GM12878 (cell line): ENCODE measurements around the gene SCARB2. TPM values are rescaled to one million over a fixed set of nuclear protein-coding genes. Genes with fewer than 3 reads are reported as not detected.

ENCODE experiments used
- ATAC-seq: fragments of 200-7000 bp; cut with Tn5 transposase; 3 replicates; pipeline ENCODE4 v1.9.1; 2020; ENCODE audit warnings: mild to moderate bottlenecking, moderate library complexity
- BruUV-seq: library from RNA; stranded (reverse); fragments of 400-500 nt; replicated peaks from 2 replicates; lab custom pipeline; 2021; lab: Mats Ljungman, UMichigan
- CTCF ChIA-PET: fragments of 300-600 bp; sonication (Branson Sonifier 250); formaldehyde crosslinking; extraction: SDS; loops from one replicate; lab custom pipeline; 2021; ENCODE audit warnings: inconsistent platforms; lab: Yijun Ruan, JAX
- POLR2A ChIA-PET: fragments of 350-600 bp; formaldehyde crosslinking; extraction: SDS; loops from one replicate; lab custom pipeline; 2021; ENCODE audit warnings: inconsistent platforms; lab: Charles Lee
- RAD21 ChIA-PET: fragments of 300-600 bp; sonication (Branson Sonifier 250); formaldehyde crosslinking; loops from one replicate; lab custom pipeline; 2023; ENCODE audit warnings: antibody characterized with exemption; ENCODE audit not compliant: unreplicated experiment; lab: Charles Lee
- SMC1A ChIA-PET: fragments of 300-600 bp; sonication (Branson Sonifier 250); formaldehyde crosslinking; loops from one replicate; lab custom pipeline; 2023; ENCODE audit not compliant: unreplicated experiment, uncharacterized antibody; lab: Charles Lee
- DNase-seq: peaks from one replicate; pipeline ENCODE4 v3.0.0-alpha.2; 2011; ENCODE audit warnings: low read depth, low spot score
- FAIRE-seq: peaks from 3 replicates; lab custom pipeline; 2011; peaks lifted over from hg19 to GRCh38; lab: Jason Lieb, UNC
- H2AFZ ChIP-seq: 2 replicates; pipeline ENCODE4 v1.6.0; 2011; ENCODE audit warnings: low read depth, low read length, control low read depth; ENCODE audit not compliant: control insufficient read depth
- H3K27ac ChIP-seq: 2 replicates; pipeline ENCODE4 v1.5.1; 2011; ENCODE audit warnings: control low read depth; ENCODE audit not compliant: control insufficient read depth, insufficient read depth
- H3K27me3 ChIP-seq, 2 experiments: replicated peaks in 1 of 2; 2 replicates each; pipeline versions ENCODE4 v1.6.0 to v1.6.1; 2011; ENCODE audit warnings: low read length in 1 of 2; ENCODE audit not compliant: control insufficient read depth in 2 of 2, insufficient read depth in 2 of 2
- H3K36me3 ChIP-seq, 2 experiments: 2 replicates each; pipeline ENCODE4 v1.5.1; 2011; ENCODE audit warnings: low read length in 1 of 2; ENCODE audit not compliant: control insufficient read depth in 2 of 2, insufficient read depth in 2 of 2
- H3K4me1 ChIP-seq: 2 replicates; pipeline ENCODE4 v1.6.1; 2011; ENCODE audit warnings: mild to moderate bottlenecking, low read length, moderate library complexity, mixed read lengths; ENCODE audit not compliant: control insufficient read depth, insufficient read depth
- H3K4me2 ChIP-seq: 2 replicates; pipeline ENCODE4 v1.6.0; 2011; ENCODE audit warnings: control low read depth; ENCODE audit not compliant: control insufficient read depth, insufficient read depth
- H3K4me3 ChIP-seq: fragments of 200-600 bp; sonication (generic); 2 replicates; pipeline ENCODE4 v1.5.1; 2016
- H3K79me2 ChIP-seq: 2 replicates; pipeline ENCODE4 v1.6.0; 2011; ENCODE audit warnings: low read length; ENCODE audit not compliant: control insufficient read depth, insufficient read depth
- H3K9ac ChIP-seq: 2 replicates; pipeline ENCODE4 v1.8.0; 2011; ENCODE audit warnings: low read length, control low read depth, mixed read lengths; ENCODE audit not compliant: control insufficient read depth, insufficient read depth
- H3K9me3 ChIP-seq: replicated peaks from 3 replicates; pipeline ENCODE4 v1.5.1; 2011; ENCODE audit warnings: mild to moderate bottlenecking, low read length; ENCODE audit not compliant: control insufficient read depth, insufficient read depth
- H4K20me1 ChIP-seq: 2 replicates; pipeline ENCODE4 v1.6.0; 2011; ENCODE audit not compliant: control insufficient read depth, insufficient read depth
- E4F1 ChIP-seq: fragments of 450-650 bp; IDR thresholded peaks from 2 replicates; pipeline ENCODE4 v1.6.1; 2018; ENCODE audit warnings: borderline replicate concordance, mild to moderate bottlenecking; ENCODE audit not compliant: partially characterized antibody
- RELA ChIP-seq: fragments of 450-650 bp; IDR thresholded peaks from 2 replicates; pipeline ENCODE4 v1.8.0; 2014; ENCODE audit warnings: borderline replicate concordance; ENCODE audit not compliant: partially characterized antibody
- TBL1XR1 ChIP-seq: IDR thresholded peaks from 2 replicates; pipeline ENCODE4 v1.6.1; 2012; ENCODE audit warnings: low read depth, low read length, improper control_type of control experiment
- TCF7 ChIP-seq: IDR thresholded peaks from 2 replicates; pipeline ENCODE4 v1.6.1; 2014; ENCODE audit warnings: antibody characterized with exemption, borderline replicate concordance
- ZNF207 ChIP-seq: fragments of 450-650 bp; IDR thresholded peaks from 2 replicates; pipeline ENCODE4 v1.6.1; 2014; ENCODE audit warnings: antibody characterized with exemption, mild to moderate bottlenecking, borderline replicate concordance
- WGBS: methylation state at CpG from one replicate; pipeline ENCODE4 v1.1.6; 2016; ENCODE audit warnings: low lambda C conversion rate; ENCODE audit not compliant: insufficient replicate concordance, insufficient coverage; ENCODE audit errors: missing lambda C conversion rate; 5-methylcytosine and 5-hydroxymethylcytosine counted together
- in situ Hi-C: fragments of 300-500 bp; cut with MboI; formaldehyde crosslinking; loops from 9 replicates; pipeline ENCODE4 v1.14.3; 2018; ENCODE audit warnings: mixed read lengths
- intact Hi-C: fragments of 100-400 bp; cut with micrococcal nuclease; formaldehyde crosslinking; loops from one replicate; pipeline ENCODE4 v1.14.2; 2022; ENCODE audit not compliant: unreplicated experiment
- polyA plus RNA-seq, 11 experiments: library from polyadenylated mRNA; depleted of rRNA in 4 of 11; unstranded in 6 of 11; stranded (reverse) in 5 of 11; fragments of >200 nt; fragmentation: Nextera tagmentation in 4 of 11; fragmentation: Illumina TruSeq in 1 of 11; extraction: Ambion mirVana in 4 of 11; extraction: Trizol in 1 of 11; gene quantifications; 1 replicate in 1 of 11; 2 replicates in 10 of 11; pipeline versions ENCODE4 v1.2.1 to v1.2.3, GENCODE V29; 2011 to 2016; ENCODE audit warnings: inconsistent platforms in 2 of 11, missing spikeins in 2 of 11, low read depth in 1 of 11
- total RNA-seq, 4 experiments: library from RNA; depleted of rRNA in 3 of 4; stranded (reverse); fragments of >200 nt in 3 of 4; fragmentation: Illumina TruSeq in 1 of 4; extraction: Trizol in 1 of 4; gene quantifications; 2 replicates each; pipeline versions ENCODE4 v1.2.1 to v1.2.3, GENCODE V29; 2013 to 2021
- TF ChIP-seq, protein P1 (sequence below): fragments of 450-650 bp; IDR thresholded peaks from 2 replicates; pipeline ENCODE4 v1.6.1; 2017; ENCODE audit warnings: borderline replicate concordance

SCARB2 gene
- total and polyA plus RNA-seq, 10 of the 15 experiments (the other 5 are each of a cell fraction or from before 2014, with no cell fraction given): 2.1 to 11.7 (median 9.5) TPM

DNA sequence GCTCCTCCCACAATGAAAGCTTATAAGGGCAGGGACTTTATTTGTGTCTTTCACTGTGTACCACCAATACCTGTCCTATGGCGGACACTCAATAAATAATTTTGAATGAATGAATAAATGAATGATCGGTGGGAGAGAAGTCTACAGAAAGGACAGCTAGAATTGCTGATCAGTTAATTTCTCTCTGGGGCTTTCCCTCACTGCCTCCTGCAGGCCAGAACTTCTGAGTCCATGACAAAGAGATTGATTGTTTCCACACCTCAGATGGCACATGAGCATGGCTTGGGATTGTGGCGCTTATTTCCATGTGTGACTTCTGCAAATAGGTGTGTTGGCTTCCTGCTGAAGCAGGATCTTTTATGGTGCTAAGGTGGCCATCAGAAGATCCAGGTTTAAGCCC lies 44.2 kb upstream of the SCARB2 start:
- H3K4me1 ChIP-seq: no peaks in the 10 kb centered on the region
- BruUV-seq: no TSS peak
- ChIA-PET CTCF (no interaction called here), SMC1A (no interaction called here)
- WGBS: 77% methylated on average over 3 of the region's 3 CpGs
- intact Hi-C loops: no loop called here
- no peak overlapping the region for H3K27ac ChIP-seq
- H3K79me2 ChIP-seq: no peaks in the 10 kb centered on the region
- no peaks in the 10 kb centered on the region; a peak in 1 of 4 replicates for H3K27me3 ChIP-seq
- TF ChIP-seq TCF7 (no peak), ZNF207 (no peak), TBL1XR1 (no peak), RELA (no peak), E4F1 (no peak)
- TF ChIP-seq, protein P1, sequence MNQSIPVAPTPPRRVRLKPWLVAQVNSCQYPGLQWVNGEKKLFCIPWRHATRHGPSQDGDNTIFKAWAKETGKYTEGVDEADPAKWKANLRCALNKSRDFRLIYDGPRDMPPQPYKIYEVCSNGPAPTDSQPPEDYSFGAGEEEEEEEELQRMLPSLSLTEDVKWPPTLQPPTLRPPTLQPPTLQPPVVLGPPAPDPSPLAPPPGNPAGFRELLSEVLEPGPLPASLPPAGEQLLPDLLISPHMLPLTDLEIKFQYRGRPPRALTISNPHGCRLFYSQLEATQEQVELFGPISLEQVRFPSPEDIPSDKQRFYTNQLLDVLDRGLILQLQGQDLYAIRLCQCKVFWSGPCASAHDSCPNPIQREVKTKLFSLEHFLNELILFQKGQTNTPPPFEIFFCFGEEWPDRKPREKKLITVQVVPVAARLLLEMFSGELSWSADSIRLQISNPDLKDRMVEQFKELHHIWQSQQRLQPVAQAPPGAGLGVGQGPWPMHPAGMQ: no peak
- TF ChIP-seq, all 136 proteins: peak for 0
- ChIA-PET POLR2A (no interaction called here), RAD21 (no interaction called here)
- in situ Hi-C loops: no loop called here
- DNase-seq (no peak), ATAC-seq (no peak), FAIRE-seq (no peak)
- Histone ChIP-seq H3K9me3 (no peaks in the 10 kb centered on the region), H3K4me2 (no peak overlapping the region), H3K9ac (no peak overlapping the region), H2AFZ (no peak overlapping the region), H3K36me3 (no peaks in the 10 kb centered on the region), H4K20me1 (no peaks in the 10 kb centered on the region), H3K4me3 (no peak overlapping the region)
